Amniotic stem cell (primary cell): ENCODE data around the gene SSR3.

ENCODE experiments used
- DNase-seq: peaks from one replicate; lab custom pipeline; 2025; lab: John Stamatoyannopoulos, UW

Gene SSR3

GRCh38 chr3:156491192-156491591 is 63.7 kb downstream of the SSR3 start:
- no peak for DNase-seq
